D721Med (cell line): Measurements from ENCODE around the gene SYK.

Source experiments
- DNase-seq: peaks from one replicate; pipeline ENCODE4 v3.0.0; 2011; ENCODE audit warnings: low spot score; ENCODE audit not compliant: insufficient read length
- FAIRE-seq: peaks from 2 replicates; lab custom pipeline; 2011; peaks lifted over from hg19 to GRCh38; lab: Jason Lieb, UNC
- TF ChIP-seq, protein P1 (sequence below): IDR thresholded peaks from 2 replicates; pipeline ENCODE4 v1.5.1; 2012; ENCODE audit warnings: mild to moderate bottlenecking, control low read depth; ENCODE audit not compliant: insufficient read depth; ENCODE audit errors: missing control alignments

Gene SYK

DNA sequence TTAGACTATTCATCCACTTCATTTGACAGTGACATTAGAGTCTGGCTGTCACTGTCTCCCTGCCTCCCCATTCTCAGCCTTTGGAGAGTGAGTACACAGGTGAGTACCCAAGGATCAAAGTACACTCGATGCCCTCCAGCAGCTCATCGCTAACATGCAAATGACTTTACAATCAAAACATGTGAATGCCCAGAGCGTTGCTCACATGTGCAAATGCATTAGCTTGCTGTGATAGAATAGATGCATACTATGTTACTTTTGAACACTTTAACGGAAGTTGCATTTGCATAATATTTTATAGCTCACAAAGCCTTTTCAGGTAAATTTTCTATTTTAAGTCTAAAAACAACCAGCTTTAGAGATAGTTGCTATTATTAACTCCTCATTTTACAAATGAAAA is 107.6 kb downstream of the SYK start:
- no peak for FAIRE-seq
- TF ChIP-seq, protein P1, sequence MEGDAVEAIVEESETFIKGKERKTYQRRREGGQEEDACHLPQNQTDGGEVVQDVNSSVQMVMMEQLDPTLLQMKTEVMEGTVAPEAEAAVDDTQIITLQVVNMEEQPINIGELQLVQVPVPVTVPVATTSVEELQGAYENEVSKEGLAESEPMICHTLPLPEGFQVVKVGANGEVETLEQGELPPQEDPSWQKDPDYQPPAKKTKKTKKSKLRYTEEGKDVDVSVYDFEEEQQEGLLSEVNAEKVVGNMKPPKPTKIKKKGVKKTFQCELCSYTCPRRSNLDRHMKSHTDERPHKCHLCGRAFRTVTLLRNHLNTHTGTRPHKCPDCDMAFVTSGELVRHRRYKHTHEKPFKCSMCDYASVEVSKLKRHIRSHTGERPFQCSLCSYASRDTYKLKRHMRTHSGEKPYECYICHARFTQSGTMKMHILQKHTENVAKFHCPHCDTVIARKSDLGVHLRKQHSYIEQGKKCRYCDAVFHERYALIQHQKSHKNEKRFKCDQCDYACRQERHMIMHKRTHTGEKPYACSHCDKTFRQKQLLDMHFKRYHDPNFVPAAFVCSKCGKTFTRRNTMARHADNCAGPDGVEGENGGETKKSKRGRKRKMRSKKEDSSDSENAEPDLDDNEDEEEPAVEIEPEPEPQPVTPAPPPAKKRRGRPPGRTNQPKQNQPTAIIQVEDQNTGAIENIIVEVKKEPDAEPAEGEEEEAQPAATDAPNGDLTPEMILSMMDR = no peak
- DNase-seq = no peak

- DNase-seq = no peak
- FAIRE-seq = no peak
- TF ChIP-seq, protein P1 = no peak
These were observed 108.2 kb downstream of the SYK start for GRCh38 chr9:90909747-90910283.

- no peak for DNase-seq
- TF ChIP-seq, protein P1 = no peak
- FAIRE-seq = no peak
These were observed 112.6 kb downstream of the SYK start for GRCh38 chr9:90914196-90914595.

- no peak for FAIRE-seq
- TF ChIP-seq, protein P1 = peak; percentile 59
These were observed 113.4 kb downstream of the SYK start for GRCh38 chr9:90914868-90915483.

GRCh38 chr9:90915693-90916092 is 114.1 kb downstream of the SYK start:
- TF ChIP-seq, protein P1 = no peak
- FAIRE-seq = no peak
- DNase-seq = no peak

More at GRCh38 chr9:90914868-90915483, 113.4 kb downstream of the SYK start:
- peak; percentile 82 for DNase-seq

DNA sequence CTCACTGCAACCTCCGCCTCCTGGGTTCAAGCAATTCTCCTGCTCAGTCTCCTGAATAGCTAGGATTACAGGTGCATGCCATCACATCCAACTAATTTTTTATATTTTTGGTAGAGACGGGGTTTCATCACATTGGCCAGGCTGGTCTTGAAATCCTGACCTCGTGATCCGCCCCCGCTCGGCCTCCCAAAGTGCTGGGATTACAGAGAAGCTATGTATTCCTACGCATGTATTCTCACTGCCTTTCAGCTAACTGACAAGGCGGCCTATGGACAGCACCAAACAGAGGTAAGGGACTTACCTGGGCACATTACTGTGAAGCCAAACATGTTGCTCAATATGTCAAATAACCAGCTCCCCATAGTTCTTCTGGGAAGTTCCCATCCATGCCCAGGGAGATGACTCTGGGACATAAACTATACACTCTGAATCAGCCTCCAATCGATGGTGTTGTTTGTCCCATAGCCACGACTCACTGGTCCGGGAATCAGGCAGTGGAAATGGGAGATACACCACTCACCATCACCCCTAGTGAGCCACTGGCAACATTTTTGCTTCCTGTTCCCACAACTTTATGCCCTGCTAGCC is 114.6 kb downstream of the SYK start:
- TF ChIP-seq, protein P1 = no peak
- DNase-seq = no peak
- no peak for FAIRE-seq

GRCh38 chr9:90919883-90920282 is 118.3 kb downstream of the SYK start:
- TF ChIP-seq, protein P1 = no peak
- FAIRE-seq (no peak), DNase-seq (no peak)
